Neural crest cell (in vitro differentiated cells): Measurements from ENCODE around the gene EDRF1. TPM values are rescaled to one million over a fixed set of nuclear protein-coding genes. Genes with fewer than 3 reads are reported as not detected.

Experiments used
- DNase-seq: peaks from one replicate; pipeline ENCODE4 v3.0.0; 2021; ENCODE audit warnings: low read depth, mixed read lengths, low spot score
- H3K27ac Mint-ChIP-seq: one replicate; pipeline ENCODE4 v1.8.0; 2021; ENCODE audit warnings: mild to moderate bottlenecking, mixed read lengths; ENCODE audit not compliant: unreplicated experiment
- H3K27me3 Mint-ChIP-seq: 2 replicates; pipeline ENCODE4 v1.8.0; 2021; ENCODE audit warnings: low read depth, mild to moderate bottlenecking, mixed read lengths
- H3K36me3 Mint-ChIP-seq: 2 replicates; pipeline ENCODE4 v1.8.0; 2021; ENCODE audit warnings: low read depth, mild to moderate bottlenecking, mixed read lengths
- H3K4me1 Mint-ChIP-seq: 2 replicates; pipeline ENCODE4 v1.8.0; 2021; ENCODE audit warnings: mixed read lengths
- H3K4me3 Mint-ChIP-seq: one replicate; pipeline ENCODE4 v1.8.0; 2021; ENCODE audit warnings: mild to moderate bottlenecking, mixed read lengths
- H3K9me3 Mint-ChIP-seq: 2 replicates; pipeline ENCODE4 v1.8.0; 2021; ENCODE audit warnings: mixed read lengths
- total RNA-seq: library from RNA; stranded (reverse); gene quantifications from 2 replicates; pipeline ENCODE4 v1.2.1, GENCODE V29; 2021
- TF ChIP-seq, protein P1 (sequence below): fragments of 200-600 bp; sonication (generic); conservative IDR thresholded peaks from 2 replicates; pipeline ENCODE4 v1.5.0; 2021; ENCODE audit warnings: antibody characterized with exemption, mild to moderate bottlenecking

EDRF1 gene
- total RNA-seq, 1 donor from 2014 or later: 42.7 TPM

DNA sequence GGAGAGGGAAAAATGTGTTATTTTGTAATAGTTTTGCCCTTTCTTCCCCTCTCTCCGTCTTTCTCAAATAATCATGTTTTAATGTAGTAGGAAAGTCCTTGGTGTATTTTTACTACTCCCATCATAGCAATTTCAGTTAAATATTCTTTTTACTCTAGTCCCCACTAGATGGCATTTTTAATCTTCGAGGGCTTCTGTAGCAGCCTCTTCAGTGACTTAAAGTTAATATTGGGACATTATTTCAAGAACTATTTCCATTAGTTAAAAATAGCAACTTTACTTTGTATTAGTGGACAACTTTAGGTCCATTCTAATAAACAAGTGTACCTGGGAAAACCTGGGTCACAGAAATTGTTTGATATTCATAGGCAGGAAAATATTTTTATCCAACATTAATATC, 23.0 kb downstream of the EDRF1 start:
- Mint-ChIP-seq H3K27ac (no peak overlapping the region), H3K9me3 (no peaks in the 10 kb centered on the region), H3K4me1 (peaks cover 12% of the 10 kb centered on the region), H3K36me3 (peaks cover 26% of the 10 kb centered on the region), H3K27me3 (no peaks in the 10 kb centered on the region), H3K4me3 (no peak overlapping the region)
- DNase-seq: no peak
- TF ChIP-seq, protein P1, sequence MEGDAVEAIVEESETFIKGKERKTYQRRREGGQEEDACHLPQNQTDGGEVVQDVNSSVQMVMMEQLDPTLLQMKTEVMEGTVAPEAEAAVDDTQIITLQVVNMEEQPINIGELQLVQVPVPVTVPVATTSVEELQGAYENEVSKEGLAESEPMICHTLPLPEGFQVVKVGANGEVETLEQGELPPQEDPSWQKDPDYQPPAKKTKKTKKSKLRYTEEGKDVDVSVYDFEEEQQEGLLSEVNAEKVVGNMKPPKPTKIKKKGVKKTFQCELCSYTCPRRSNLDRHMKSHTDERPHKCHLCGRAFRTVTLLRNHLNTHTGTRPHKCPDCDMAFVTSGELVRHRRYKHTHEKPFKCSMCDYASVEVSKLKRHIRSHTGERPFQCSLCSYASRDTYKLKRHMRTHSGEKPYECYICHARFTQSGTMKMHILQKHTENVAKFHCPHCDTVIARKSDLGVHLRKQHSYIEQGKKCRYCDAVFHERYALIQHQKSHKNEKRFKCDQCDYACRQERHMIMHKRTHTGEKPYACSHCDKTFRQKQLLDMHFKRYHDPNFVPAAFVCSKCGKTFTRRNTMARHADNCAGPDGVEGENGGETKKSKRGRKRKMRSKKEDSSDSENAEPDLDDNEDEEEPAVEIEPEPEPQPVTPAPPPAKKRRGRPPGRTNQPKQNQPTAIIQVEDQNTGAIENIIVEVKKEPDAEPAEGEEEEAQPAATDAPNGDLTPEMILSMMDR: peak; percentile 39

DNA sequence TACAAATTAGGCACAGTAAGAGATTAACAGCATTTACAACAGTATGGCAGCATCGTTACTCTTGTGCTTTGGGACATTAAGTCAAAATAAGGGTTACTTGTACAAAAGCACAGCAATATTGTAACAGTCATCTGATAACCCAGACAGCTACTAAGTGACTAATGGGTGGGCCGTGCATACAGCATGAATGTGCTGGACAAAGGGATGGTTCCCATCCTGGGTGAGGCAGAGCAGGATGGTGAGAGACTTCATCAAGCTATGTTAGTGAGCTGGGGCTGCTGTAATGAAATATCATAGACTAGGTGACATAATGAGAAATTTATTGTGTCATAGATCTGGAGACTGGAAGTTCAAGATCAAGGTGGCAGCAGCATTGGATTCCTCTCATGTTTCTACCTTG, 25.4 kb downstream of the EDRF1 start:
- Mint-ChIP-seq H3K4me3 (no peak overlapping the region), H3K27ac (no peak overlapping the region), H3K27me3 (no peaks in the 10 kb centered on the region), H3K36me3 (peaks cover 21% of the 10 kb centered on the region), H3K4me1 (no peaks in the 10 kb centered on the region), H3K9me3 (no peaks in the 10 kb centered on the region)
- no peak for DNase-seq
- TF ChIP-seq, protein P1: no peak

DNA sequence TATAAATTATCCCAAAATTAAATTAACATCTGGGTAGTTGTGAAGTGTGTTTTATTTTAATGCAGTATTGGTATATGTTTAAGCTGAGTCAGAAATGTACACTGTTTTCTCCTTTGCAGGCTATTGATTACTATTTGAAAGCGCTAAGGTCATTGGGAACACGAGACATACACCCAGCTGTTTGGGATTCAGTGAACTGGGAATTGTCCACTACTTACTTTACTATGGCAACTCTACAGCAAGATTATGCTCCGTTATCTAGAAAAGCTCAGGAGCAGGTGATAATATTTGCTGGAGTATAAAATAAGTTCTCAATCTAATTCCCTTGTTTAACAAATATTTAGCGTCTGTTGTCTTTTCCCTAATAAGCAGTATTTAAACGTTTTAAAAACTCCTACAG, 27.9 kb downstream of the EDRF1 start:
- TF ChIP-seq, protein P1: no peak
- Mint-ChIP-seq H3K4me1 (no peaks in the 10 kb centered on the region), H3K9me3 (no peaks in the 10 kb centered on the region), H3K27me3 (no peaks in the 10 kb centered on the region), H3K27ac (no peak overlapping the region), H3K36me3 (peaks cover 21% of the 10 kb centered on the region), H3K4me3 (no peak overlapping the region)
- DNase-seq: no peak

DNA sequence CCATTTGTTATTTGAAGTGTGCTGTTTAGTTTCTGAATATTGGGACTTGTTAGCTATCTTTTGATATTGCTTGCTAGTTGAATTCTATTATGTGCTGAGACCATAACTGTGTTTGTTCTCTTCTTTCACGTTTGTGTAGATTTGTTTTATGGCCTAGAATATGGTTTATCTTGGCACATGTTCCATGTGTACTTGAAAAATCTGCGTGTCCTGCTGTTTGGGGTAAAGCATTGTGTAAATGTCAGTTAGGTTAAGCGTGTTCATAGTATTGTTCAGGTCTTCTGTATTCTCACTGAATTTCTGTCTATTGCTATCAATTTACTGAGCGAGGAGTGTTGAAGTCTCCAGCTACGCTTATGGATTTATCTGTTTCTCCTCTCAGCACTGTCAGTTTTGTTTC, 36.7 kb downstream of the EDRF1 start:
- Mint-ChIP-seq H3K27ac (no peak overlapping the region), H3K27me3 (no peaks in the 10 kb centered on the region), H3K9me3 (no peaks in the 10 kb centered on the region), H3K4me3 (no peak overlapping the region), H3K36me3 (peaks cover 40% of the 10 kb centered on the region), H3K4me1 (peaks cover 12% of the 10 kb centered on the region)
- TF ChIP-seq, protein P1: no peak
- DNase-seq: no peak

DNA sequence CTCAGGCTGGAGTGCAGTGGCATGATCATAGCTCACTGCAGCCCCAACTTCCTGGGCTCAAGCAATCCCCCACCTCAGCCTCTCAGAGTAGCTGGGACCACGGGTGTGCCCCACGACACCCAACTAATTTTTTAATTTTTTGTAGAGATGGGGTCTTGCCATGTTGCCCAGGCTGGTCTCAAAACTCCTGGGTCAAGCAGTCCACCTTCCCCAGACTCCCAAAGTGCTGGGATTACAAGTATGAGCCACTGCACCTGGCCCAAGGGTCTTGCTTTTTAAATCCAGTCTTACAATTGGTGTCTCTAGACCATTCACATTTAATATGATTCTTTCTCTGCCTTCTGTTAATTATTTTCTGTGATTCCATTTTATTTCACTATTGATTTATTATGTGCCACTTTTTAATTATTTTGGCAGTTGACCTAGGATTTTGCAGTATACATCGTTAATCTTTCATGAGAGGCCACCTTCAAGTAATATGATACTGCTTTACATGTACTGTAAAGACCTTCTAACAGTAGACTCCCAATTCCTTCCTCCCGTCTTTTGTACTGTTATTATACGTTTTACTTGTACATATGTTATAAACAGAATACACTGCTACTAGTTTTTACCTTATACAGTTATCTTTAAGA, 37.5 kb downstream of the EDRF1 start:
- Mint-ChIP-seq H3K4me3 (no peak overlapping the region), H3K27me3 (no peaks in the 10 kb centered on the region), H3K36me3 (peaks cover 41% of the 10 kb centered on the region), H3K27ac (no peak overlapping the region), H3K4me1 (peaks cover 20% of the 10 kb centered on the region), H3K9me3 (no peaks in the 10 kb centered on the region)
- TF ChIP-seq, protein P1: no peak
- no peak for DNase-seq
